Kidney epithelial cell (primary cell): ENCODE measurements around the gene DNAI2. TPM values are rescaled to one million over a fixed set of nuclear protein-coding genes. Genes with fewer than 3 reads are reported as not detected.

Experiments
- DNase-seq: peaks from one replicate; pipeline ENCODE4 v3.0.0-alpha.2; 2010; ENCODE audit warnings: low read depth
- H3K27me3 ChIP-seq: 2 replicates; pipeline ENCODE4 v1.6.0; 2011; ENCODE audit warnings: low read length; ENCODE audit not compliant: control insufficient read depth, insufficient read depth
- H3K36me3 ChIP-seq: 2 replicates; pipeline ENCODE4 v1.5.1; 2011; ENCODE audit warnings: low read length; ENCODE audit not compliant: control insufficient read depth, insufficient read depth
- H3K4me3 ChIP-seq: 2 replicates; pipeline ENCODE4 v1.5.1; 2011; ENCODE audit warnings: low read depth, mild to moderate bottlenecking, control low read depth, low read length
- CTCF ChIP-seq: IDR thresholded peaks from 2 replicates; pipeline ENCODE4 v1.5.1; 2011; ENCODE audit warnings: mild to moderate bottlenecking, moderate library complexity, low read length, control low read depth, inconsistent platforms; ENCODE audit not compliant: insufficient read depth, poor library complexity, severe bottlenecking
- total RNA-seq: library from RNA; depleted of rRNA; stranded (reverse); fragments of >200 nt; gene quantifications from 2 replicates; pipeline ENCODE4 v1.2.3, GENCODE V29; 2015

The DNAI2 gene
- total RNA-seq, 1 donor from 2014 or later, result not detected

GRCh38 chr17:74267987-74268499, 6.0 kb upstream of the DNAI2 start:
- DNase-seq, result no peak
- H3K36me3 ChIP-seq, result no peaks in the 10 kb centered on the region
- TF ChIP-seq CTCF, result no peak
- H3K27me3 ChIP-seq, result peaks cover 8% of the 10 kb centered on the region
- H3K4me3 ChIP-seq, result no peak overlapping the region

DNA sequence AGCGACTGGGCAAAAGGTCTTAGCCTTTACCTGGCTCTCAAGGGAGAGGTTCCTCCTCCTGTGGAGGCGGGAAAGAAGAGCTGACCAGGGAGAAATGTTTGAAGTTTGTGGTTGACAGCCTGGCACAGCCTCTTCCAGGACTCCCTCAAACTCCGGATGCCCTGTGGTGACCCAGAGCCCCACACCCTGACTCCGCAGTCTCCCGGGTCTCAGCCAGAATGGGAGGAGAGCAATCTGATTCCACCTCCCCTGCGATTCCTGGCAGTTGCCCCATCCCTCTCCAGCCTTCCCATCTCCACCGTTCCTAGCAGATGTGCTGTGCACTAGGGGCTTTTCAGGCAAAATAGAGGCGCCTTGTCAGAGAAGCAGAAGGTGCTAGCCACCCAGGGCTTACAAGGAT, 5.5 kb upstream of the DNAI2 start:
- Histone ChIP-seq H3K27me3 (peaks cover 8% of the 10 kb centered on the region), H3K36me3 (no peaks in the 10 kb centered on the region), H3K4me3 (no peak overlapping the region)
- no peak for TF ChIP-seq CTCF
- DNase-seq, result no peak

DNA sequence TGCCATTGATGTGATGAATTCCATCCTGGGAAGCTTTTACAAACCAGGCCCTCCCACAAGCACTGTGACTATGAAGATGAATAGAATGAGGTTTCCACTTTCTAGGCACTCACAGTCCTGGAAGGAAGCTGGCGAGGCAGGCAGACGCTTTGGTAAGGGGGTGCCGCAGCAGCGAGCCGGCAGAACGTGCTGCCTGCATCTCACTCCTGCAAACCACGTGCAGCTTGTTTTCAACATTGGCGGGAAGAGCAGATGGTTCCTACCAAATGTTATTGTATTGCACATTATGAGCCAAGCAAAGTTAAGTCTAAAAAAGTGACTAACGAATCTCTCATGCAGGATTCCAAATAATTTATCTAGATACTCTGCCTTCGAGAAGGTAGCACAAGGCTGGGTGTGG, 3.7 kb upstream of the DNAI2 start:
- DNase-seq, result no peak
- Histone ChIP-seq H3K4me3 (no peak overlapping the region), H3K27me3 (peaks cover 18% of the 10 kb centered on the region), H3K36me3 (no peaks in the 10 kb centered on the region)
- no peak for TF ChIP-seq CTCF

- Histone ChIP-seq H3K4me3 (no peak overlapping the region), H3K36me3 (no peaks in the 10 kb centered on the region), H3K27me3 (peaks cover 23% of the 10 kb centered on the region)
- no peak for TF ChIP-seq CTCF
- DNase-seq, result no peak
Measured at GRCh38 chr17:74271281-74271680, 2.8 kb upstream of the DNAI2 start.

- DNase-seq, result no peak
- no peaks in the 10 kb centered on the region for H3K36me3 ChIP-seq
- peaks cover 25% of the 10 kb centered on the region for H3K27me3 ChIP-seq
- TF ChIP-seq CTCF, result no peak
- no peak overlapping the region for H3K4me3 ChIP-seq
Measured at GRCh38 chr17:74271901-74272561, 2.0 kb upstream of the DNAI2 start.

GRCh38 chr17:74272731-74273201, 1.3 kb upstream of the DNAI2 start:
- TF ChIP-seq CTCF, result no peak
- DNase-seq, result no peak
- no peak overlapping the region for H3K4me3 ChIP-seq
- peaks cover 25% of the 10 kb centered on the region for H3K27me3 ChIP-seq
- no peaks in the 10 kb centered on the region for H3K36me3 ChIP-seq
